T-helper 1 cell (primary cell): Measurements from ENCODE around the gene ADARB2.
"Not testable (repeated sequence)": the region's sequence is repeated elsewhere in the genome, so short reads cannot be mapped to it uniquely, and the experiment has no call there.

Experiments used
- DNase-seq, 5 donors: peaks; one replicate each; pipeline ENCODE4 v3.0.0-alpha.2; 2012 to 2020

The ADARB2 gene

DNA sequence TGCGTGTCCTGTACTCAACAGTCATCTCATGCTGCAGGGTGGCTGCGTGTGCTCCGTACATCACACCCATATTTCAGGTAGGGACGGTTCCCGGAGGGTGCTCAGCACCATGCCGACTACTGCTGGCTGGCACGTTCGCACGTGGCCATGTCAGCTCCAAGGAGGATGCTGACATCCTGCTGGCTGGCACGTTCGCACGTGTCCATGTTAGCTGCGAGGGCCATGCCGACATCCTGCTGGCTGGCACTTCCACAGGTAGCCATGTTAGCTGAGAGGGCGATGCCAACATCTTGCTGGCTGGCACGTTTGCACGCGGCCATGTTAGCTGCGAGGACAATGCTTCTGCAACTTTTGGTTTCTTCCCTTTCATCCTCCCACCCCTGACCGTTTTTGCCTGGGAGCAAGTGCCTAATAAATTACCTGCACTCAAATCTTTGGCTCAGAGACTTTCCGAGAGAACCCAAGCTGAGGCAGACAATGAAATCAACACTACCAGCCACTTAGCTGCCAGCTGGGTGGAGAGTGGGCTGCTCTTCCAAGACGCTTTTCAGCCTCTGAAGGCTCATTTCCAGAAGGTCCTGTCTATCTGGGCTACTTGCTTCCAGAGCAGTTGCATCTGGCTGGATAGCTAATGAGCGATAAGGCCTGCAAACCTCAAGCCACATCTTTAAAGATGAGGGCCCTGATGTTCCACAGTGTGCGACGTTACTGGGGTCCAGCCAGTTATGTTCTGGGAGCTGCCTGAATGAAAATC is 576.6 kb downstream of the ADARB2 start:
- no peak for DNase-seq

GRCh38 chr10:1159131-1160061 is 577.9 kb downstream of the ADARB2 start:
- no peak for DNase-seq

DNA sequence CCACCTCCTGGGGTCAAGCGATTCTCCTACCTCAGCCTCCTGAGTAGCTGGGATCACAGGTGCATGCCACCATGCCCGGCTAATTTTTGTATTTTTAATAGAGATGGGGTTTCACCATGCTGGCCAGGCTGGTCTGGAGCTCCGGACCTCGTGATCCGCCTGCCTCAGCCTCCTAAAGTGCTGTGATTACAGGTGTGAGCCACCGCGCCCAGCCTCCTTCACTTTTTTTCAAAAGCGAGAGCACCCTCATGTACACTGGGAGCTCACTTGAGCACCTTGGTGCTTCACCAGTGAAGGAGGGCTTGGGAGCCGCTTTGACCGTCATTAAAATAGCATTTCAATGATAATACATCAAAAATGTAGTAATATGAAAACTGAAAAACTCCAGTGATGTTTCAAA is 578.8 kb downstream of the ADARB2 start:
- DNase-seq: not testable (repeated sequence)

GRCh38 chr10:1158066-1158465 is 579.3 kb downstream of the ADARB2 start:
- DNase-seq: no peak

DNA sequence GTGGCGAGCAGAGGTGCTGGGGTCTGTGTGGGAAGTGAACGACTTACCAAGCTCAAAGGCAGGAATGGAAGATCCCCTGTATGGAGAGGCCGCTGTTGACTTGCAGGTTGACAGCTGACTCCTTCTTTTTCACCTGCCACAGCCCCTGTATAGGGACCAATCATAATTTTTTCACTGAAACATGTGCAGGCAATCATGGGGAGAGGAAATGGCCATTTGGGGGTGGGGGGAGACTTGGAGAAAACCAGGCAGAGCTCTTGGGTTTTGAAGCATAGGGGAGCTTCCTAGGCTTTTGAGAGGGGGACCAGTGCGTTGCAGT is 579.8 kb downstream of the ADARB2 start:
- DNase-seq: no peak

GRCh38 chr10:1156921-1157614 is 580.3 kb downstream of the ADARB2 start:
- DNase-seq: no peak

DNA sequence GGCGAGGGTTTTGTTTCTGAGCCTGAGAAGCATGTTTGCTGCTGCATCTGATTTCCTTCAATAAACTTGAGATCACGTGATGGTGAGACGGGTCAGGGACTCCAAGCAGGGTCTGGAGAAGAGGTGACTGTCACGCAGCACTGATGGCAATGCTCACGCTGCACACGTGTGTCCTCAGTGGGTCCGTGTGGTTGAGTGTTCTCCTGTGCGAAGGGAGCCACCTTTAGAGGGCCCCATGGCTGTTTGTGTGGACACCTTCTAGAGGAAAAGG is 580.8 kb downstream of the ADARB2 start:
- no peak for DNase-seq

GRCh38 chr10:1155791-1156615 is 581.3 kb downstream of the ADARB2 start:
- no peak for DNase-seq

GRCh38 chr10:1154531-1155295 is 582.6 kb downstream of the ADARB2 start:
- no peak for DNase-seq

- DNase-seq: no peak
Observed at GRCh38 chr10:1153805-1154351, 583.4 kb downstream of the ADARB2 start.

DNA sequence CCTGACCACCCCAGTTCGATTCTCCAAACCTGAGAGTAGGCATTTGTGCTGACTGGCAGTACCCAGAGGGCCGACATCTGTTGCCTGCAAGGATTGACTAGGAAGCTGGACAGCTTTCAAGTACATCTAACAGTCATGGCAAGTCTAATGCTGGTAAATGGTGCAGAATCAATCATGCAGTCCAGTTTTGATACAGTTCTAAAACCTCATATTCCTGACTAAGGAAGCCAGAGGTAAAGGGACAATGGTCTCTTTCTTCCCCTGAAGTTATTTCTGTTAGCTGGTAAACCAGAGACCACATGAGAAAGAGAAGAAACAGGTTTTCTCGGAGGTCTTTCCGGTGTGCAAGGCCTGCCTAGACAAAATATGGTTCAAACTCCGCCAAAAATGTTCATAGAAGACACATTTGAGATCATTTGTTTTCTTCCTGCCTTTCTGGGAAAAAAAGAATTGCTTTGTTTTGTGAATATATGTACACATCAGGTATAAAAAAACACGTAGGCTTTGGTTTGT is 584.0 kb downstream of the ADARB2 start:
- no peak for DNase-seq

- no peak for DNase-seq
Observed at GRCh38 chr10:1152386-1153250, 584.7 kb downstream of the ADARB2 start.

GRCh38 chr10:1151076-1152033 is 586.0 kb downstream of the ADARB2 start:
- DNase-seq: no peak

- no peak for DNase-seq
Observed at GRCh38 chr10:1150638-1150955, 586.7 kb downstream of the ADARB2 start.

GRCh38 chr10:1149793-1150637 is 587.3 kb downstream of the ADARB2 start:
- peak in 1 of 5 donors; percentile 47 for DNase-seq

DNA sequence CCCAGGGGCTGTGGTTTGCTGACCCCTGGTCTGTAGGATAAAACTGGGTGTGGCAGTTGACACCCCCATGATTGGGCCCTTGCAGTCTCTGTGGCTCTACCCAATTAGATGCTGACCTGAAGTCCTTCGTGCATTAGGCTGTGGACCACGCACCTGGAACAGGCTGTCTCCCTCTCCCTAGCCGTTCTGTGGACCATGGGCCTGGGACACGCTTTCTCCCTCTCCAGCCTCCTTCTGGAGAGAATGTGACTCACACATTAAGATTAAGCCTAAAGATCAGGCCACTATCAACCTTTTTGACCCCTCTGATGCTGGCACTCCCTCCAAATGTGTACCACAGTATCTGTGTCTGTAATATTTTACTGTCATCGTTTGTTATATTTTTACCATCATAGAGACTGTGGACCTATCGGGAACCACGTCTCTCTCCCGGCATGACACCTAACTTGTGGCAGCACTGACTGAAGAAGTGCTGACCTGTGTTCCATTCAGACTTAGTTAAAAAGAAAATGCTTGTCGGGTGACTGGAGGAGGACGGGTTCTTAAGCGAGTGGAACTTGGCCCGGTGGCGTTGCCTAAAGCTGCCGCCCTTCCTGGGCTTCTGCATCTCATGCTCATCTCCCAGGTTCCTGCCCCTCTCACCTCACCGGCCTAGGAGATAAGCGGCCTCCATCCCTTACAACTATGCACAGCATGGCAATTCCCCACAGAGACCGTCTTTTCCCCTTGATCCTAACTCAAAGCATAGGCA is 588.3 kb downstream of the ADARB2 start:
- no peak for DNase-seq

DNA sequence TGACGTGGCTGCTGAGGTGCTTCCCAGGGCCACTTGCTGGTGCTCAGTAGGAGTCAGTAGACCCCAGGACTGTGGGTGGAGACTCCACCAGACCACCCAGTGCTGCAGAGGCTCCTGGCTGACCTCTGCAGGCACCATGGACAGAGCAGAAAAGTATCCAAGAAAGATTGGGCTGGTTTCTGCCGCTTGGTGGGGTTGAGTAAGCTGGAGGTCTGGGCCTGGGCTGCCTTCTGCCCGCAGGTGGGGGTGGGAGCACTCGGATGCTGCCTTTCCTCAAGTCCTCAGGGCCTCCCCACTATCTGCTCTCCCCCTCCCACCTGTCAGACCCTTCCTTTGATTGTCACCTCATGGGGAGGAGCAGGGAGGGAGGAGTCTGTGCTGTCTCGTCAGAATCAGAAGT is 589.5 kb downstream of the ADARB2 start:
- DNase-seq: no peak

DNA sequence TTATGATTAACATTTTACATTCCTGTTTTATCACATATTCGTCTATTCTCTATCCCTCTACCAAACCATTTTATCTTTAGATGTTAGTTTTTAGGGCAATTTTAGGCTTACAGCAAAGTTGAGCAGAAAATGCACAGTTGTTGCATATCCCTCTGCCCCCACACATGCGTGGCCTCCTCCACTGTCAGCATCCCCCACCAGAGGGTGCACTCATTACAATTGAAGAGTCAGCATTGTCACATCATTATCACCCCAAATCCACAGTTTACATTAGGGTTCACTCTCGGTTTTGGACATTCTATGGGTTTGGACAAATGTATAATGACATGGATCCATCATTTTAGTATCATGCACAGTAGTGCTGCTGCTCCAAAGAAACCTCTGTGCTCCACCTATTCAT is 594.7 kb downstream of the ADARB2 start:
- no peak for DNase-seq
